Right lobe of liver (tissue), 4 donors: ENCODE data around the gene RAPGEF3.

Source experiments
- POLR2A ChIP-seq: fragments of 450-650 bp; IDR thresholded peaks from one replicate; pipeline ENCODE4 v1.6.1; 2017; ENCODE audit warnings: antibody characterized with exemption, mild to moderate bottlenecking
- TF ChIP-seq, protein P1 (sequence below), 4 donors: fragments of 200-600 bp in 3 of 4; fragments of 450-650 bp in 1 of 4; IDR thresholded peaks; one replicate each; pipeline versions ENCODE4 v1.5.1 to v1.8.0; 2016 to 2022; ENCODE audit warnings: antibody characterized with exemption in 4 of 4, mild to moderate bottlenecking in 2 of 4
- donor health status: DM: no; HTN: no; CAD: no.
- donor health status: DM: no; HTN: no; CAD: no.
- donor health status: DM: no; HTN: yes; CAD: no.

- TF ChIP-seq, protein P1, sequence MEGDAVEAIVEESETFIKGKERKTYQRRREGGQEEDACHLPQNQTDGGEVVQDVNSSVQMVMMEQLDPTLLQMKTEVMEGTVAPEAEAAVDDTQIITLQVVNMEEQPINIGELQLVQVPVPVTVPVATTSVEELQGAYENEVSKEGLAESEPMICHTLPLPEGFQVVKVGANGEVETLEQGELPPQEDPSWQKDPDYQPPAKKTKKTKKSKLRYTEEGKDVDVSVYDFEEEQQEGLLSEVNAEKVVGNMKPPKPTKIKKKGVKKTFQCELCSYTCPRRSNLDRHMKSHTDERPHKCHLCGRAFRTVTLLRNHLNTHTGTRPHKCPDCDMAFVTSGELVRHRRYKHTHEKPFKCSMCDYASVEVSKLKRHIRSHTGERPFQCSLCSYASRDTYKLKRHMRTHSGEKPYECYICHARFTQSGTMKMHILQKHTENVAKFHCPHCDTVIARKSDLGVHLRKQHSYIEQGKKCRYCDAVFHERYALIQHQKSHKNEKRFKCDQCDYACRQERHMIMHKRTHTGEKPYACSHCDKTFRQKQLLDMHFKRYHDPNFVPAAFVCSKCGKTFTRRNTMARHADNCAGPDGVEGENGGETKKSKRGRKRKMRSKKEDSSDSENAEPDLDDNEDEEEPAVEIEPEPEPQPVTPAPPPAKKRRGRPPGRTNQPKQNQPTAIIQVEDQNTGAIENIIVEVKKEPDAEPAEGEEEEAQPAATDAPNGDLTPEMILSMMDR (IDR thresholded peaks at IDR 0.05), result no peak
- TF ChIP-seq POLR2A, result no peak
These were observed 28.3 kb downstream of the RAPGEF3 start for GRCh38 chr12:47730341-47730744.
